Left ventricle myocardium superior (tissue), 1 donor: Measurements from ENCODE around the gene FADS1. TPM values are rescaled to one million over a fixed set of nuclear protein-coding genes. Genes with fewer than 3 reads are reported as not detected.
A peak's percentile ranks its signal among the peaks of the same experiment; 100 is the strongest.

Experiments
- ATAC-seq: fragments of 200-7000 bp; cut with Tn5 transposase; one replicate; pipeline ENCODE4 v1.9.1; 2020; ENCODE audit warnings: mild to moderate bottlenecking, moderate library complexity
- DNase-seq: peaks from one replicate; pipeline ENCODE4 v3.0.0-alpha.2; 2020
- intact Hi-C: fragments of 100-400 bp; cut with micrococcal nuclease; formaldehyde crosslinking; loops from one replicate; pipeline ENCODE4 v1.11.0; 2022
- total RNA-seq: library from RNA; stranded (reverse); fragmentation: NEBNext Ultra II Directional; extraction: Animal tissue kit (Norgen Biotek cat#: 25700); gene quantifications from one replicate; pipeline ENCODE4 v1.2.1, GENCODE V29; 2021
- donor health status: DM: no; HTN: yes; CAD: no; lungs with severe emphysema.

FADS1 gene
- total RNA-seq, 1 donor from 2014 or later = 26.3 TPM

- intact Hi-C loops = loop anchor here (10.0 kb wide), 1 partner anchor 302 kb away; no protein-coding TSS in a partner anchor
- ATAC-seq (no peak), DNase-seq (no peak)
Measured at GRCh38 chr11:61802605-61803004, 14.2 kb downstream of the FADS1 start.

GRCh38 chr11:61800331-61801281, 16.2 kb downstream of the FADS1 start:
- DNase-seq (no peak), ATAC-seq (no peak)
- intact Hi-C loops = loop anchor here (10.0 kb wide), 1 partner anchor 304 kb away; no protein-coding TSS in a partner anchor

- ATAC-seq = no peak
- DNase-seq = no peak
- intact Hi-C loops = loop anchor here (10.0 kb wide), 2 partner anchors 285 to 305 kb away; no protein-coding TSS in a partner anchor
Measured at GRCh38 chr11:61799665-61800284, 17.0 kb downstream of the FADS1 start.

- ATAC-seq = peak; percentile 54
- DNase-seq = peak; percentile 68
- intact Hi-C loops = loop anchor here (10.0 kb wide), 1 partner anchor 287 kb away; no protein-coding TSS in a partner anchor
Measured at GRCh38 chr11:61797263-61797944, 19.4 kb downstream of the FADS1 start.

- DNase-seq (no peak), ATAC-seq (no peak)
- intact Hi-C loops = loop anchor here (10.0 kb wide), 1 partner anchor 289 kb away; no protein-coding TSS in a partner anchor
Measured at GRCh38 chr11:61795876-61796526, 20.8 kb downstream of the FADS1 start.

- intact Hi-C loops = loop anchor here (10.0 kb wide), 1 partner anchor 289 kb away; no protein-coding TSS in a partner anchor
- DNase-seq = no peak
- ATAC-seq = no peak
Measured at GRCh38 chr11:61795459-61795858, 21.3 kb downstream of the FADS1 start.

GRCh38 chr11:61794579-61794978, 22.2 kb downstream of the FADS1 start:
- intact Hi-C loops = loop anchor here (10.0 kb wide), 1 partner anchor 290 kb away; no protein-coding TSS in a partner anchor
- DNase-seq (no peak), ATAC-seq (no peak)

- no peak for DNase-seq
Measured at GRCh38 chr11:61793829-61794204, 23.0 kb downstream of the FADS1 start.

GRCh38 chr11:61793083-61793828, 23.5 kb downstream of the FADS1 start:
- intact Hi-C loops = loop anchor here (10.0 kb wide), 1 partner anchor 292 kb away; no protein-coding TSS in a partner anchor
- ATAC-seq = no peak
- no peak for DNase-seq

More at GRCh38 chr11:61793829-61794204, 23.0 kb downstream of the FADS1 start:
- no peak for ATAC-seq
- intact Hi-C loops = loop anchor here (10.0 kb wide), 1 partner anchor 291 kb away; no protein-coding TSS in a partner anchor

- peak; percentile 93 for ATAC-seq
- peak; percentile 93 for DNase-seq
- intact Hi-C loops = loop anchor here (10.0 kb wide), 1 partner anchor 292 kb away; no protein-coding TSS in a partner anchor
Measured at GRCh38 chr11:61792310-61793082, 24.3 kb downstream of the FADS1 start, which contains the start of the genes FEN1 and TMEM258. TSS of gene FEN1 (plus strand) at chr11:61792911. CDS start at chr11:61795362, 2,451 bp downstream. TSS of gene TMEM258 (minus strand) at chr11:61792599. CDS start at chr11:61792558, 41 bp downstream.

GRCh38 chr11:61791737-61792309, 25.0 kb downstream of the FADS1 start:
- ATAC-seq (peak; percentile 52), DNase-seq (no peak)
- intact Hi-C loops = loop anchor here (10.0 kb wide), 1 partner anchor 293 kb away; no protein-coding TSS in a partner anchor

GRCh38 chr11:61787928-61788491, 28.8 kb downstream of the FADS1 start:
- ATAC-seq = no peak
- DNase-seq = no peak

GRCh38 chr11:61785837-61786402, 30.9 kb downstream of the FADS1 start:
- ATAC-seq (no peak), DNase-seq (no peak)
- intact Hi-C loops = no loop called here

More at GRCh38 chr11:61787928-61788491, 28.8 kb downstream of the FADS1 start:
- intact Hi-C loops = no loop called here

- DNase-seq (no peak), ATAC-seq (no peak)
- intact Hi-C loops = no loop called here
Measured at GRCh38 chr11:61784506-61784805, 32.3 kb downstream of the FADS1 start.

- ATAC-seq = no peak
- intact Hi-C loops = no loop called here
- DNase-seq = no peak
Measured at GRCh38 chr11:61783717-61784505, 32.9 kb downstream of the FADS1 start.
